Caki2 (cell line): ENCODE data around the gene ASIC2. TPM values are rescaled to one million over a fixed set of nuclear protein-coding genes. Genes with fewer than 3 reads are reported as not detected.
A peak's percentile ranks its signal among the peaks of the same experiment; 100 is the strongest.

Experiments used
- DNase-seq: peaks from one replicate; pipeline ENCODE4 v3.0.0-alpha.2; 2015; ENCODE audit warnings: low read depth
- in situ Hi-C: cut with HindIII; loops from 2 replicates; pipeline ENCODE4 v1.10.0; 2016; ENCODE audit warnings: low sequenced_read_pairs, low pct_unique_long_range_greater_than_20kb, mixed read lengths
- total RNA-seq: library from RNA; depleted of rRNA; stranded (reverse); fragments of >200 nt; shearing (Covaris generic); gene quantifications from 2 replicates; pipeline ENCODE4 v1.2.3, GENCODE V29; 2014; ENCODE audit warnings: low replicate concordance

The ASIC2 gene
- total RNA-seq, 1 experiment from 2014 or later: 2.4 TPM

DNA sequence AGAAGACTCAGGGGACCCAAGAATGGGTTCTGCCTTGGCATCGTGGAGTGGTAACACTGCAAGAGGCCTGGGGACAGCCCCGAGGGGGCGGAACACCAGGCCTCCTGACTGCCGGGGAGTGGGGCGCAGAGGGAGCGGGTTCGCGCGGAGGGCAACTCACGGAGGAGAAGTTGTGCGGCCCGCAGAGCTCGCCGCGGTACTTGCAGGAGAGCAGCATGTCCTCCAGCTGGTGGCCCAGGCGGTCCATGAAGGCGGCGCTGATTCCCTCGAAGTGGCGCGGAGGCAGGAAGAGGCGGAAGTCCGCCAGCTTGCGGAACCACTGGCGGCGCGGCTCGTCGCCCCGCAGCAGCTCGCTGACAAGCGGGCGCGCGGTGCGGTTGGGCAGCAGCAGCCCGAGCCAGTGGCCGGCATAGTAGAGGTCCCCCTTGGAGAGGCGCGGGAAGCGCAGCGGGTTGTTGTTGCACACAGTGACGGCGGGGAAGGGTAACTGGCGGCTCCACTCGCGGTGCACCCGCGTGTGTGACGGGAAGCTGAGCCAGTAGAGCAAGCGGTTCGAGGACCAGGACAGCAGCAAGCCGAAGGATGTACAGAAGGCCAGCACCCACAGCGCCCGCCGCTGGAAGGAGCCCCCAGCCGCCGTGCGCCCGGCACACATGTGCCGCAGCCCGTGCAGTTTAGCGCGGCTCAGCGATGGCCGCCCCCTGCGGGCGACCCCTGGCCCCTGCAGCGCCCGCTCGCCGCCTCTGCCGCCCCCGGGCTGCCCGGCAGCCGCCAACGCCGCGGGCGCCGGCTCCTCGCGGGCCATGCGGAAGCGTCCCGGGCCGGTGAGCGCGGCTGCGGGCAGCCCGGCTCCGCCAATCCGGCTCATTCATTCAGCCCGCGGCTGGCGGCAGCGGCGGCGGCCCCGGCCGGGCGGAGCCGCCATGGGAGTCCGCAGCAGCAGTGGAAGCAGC, 1.6 kb downstream of the ASIC2 start:
- in situ Hi-C loops: no loop called here

DNA sequence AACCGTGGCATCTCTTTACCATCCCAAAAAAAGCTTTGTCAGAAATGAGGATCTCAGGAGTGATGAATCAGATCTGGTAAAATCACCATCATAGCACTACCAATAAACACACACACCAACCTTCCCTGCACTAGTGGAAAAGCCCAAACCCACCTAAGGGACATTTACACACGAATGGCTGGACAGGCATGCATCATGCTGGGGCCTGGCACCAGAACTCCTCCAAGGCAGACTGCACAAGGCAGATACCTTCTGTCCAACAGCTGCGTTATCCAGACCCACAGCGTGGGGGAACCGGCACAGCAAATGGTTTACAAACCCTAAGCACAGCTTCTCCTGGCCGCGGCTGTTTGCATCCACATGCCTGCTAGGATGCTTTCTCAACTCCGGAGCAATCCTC, 2.8 kb downstream of the ASIC2 start:
- DNase-seq: no peak
- in situ Hi-C loops: no loop called here

More for the DNA sequence above, 1.6 kb downstream of the ASIC2 start:
- peak; percentile 49 for DNase-seq

DNA sequence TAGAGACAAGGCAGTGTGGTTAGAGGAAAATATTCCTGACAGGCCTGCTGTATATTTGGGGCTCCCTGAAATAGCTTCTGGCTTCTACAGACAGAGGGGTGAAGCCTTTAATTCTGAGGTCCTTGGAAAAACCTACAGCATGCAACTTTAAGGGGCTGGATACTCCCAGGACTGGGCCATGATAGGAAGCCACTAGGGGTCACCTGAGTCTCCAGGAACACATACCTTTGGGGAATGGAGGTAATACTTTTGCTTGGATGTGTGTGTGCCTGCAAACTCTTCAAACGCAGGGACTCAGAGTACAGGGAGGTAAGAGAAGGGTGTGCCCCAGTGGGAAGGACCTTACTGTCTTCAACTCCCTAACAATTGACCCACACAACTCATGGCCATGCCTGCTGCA, 4.1 kb downstream of the ASIC2 start:
- in situ Hi-C loops: no loop called here
- no peak for DNase-seq

DNA sequence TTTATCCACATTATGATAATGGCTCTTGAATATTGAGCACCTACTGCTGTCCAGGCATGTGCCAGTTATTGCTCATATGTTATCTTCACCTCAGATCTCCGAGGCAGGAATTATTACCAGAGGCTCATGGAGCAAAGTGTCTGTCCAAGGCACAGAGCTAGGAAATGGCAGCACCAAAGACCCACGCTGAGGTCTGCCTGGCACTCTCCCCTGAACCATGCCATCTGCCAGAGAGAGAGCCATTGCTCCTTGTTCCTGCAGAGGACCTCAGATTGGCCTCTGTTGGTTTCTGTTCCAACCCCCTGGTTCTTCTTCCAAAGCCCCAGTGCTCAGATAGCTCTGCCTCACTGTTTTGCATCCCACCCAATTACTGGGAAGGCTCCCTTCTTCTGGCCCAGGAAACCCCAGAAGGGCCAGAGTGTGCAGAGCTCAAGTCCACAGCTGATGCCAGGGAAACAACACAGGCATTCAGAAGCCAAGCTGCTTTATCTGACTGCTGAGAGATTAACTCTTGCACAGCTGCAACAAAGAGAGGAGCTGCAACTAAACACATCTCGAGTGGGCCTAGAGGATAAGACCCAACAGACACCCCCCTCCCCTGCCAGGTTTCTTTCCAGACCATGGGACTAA, 5.9 kb downstream of the ASIC2 start:
- no peak for DNase-seq
- in situ Hi-C loops: no loop called here

DNA sequence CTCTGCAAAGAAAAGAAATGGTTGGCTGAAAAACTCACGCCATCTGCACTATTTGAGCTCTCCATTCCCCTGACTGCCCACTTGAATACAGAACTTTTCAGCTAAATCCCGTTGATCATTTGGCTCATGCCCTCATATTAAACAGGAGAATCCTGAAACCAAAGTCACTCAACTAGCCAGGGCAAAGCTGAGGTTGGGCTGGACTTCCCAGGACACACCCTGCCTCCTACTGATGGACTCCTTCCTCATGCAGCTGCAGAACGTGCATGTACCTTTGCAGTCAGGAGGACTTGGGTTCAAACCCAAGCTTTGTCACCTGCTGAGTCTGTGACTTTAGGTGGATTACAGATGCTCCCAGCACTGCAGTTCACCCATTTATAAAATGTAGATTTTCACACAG, 7.7 kb downstream of the ASIC2 start:
- in situ Hi-C loops: no loop called here
- DNase-seq: no peak

DNA sequence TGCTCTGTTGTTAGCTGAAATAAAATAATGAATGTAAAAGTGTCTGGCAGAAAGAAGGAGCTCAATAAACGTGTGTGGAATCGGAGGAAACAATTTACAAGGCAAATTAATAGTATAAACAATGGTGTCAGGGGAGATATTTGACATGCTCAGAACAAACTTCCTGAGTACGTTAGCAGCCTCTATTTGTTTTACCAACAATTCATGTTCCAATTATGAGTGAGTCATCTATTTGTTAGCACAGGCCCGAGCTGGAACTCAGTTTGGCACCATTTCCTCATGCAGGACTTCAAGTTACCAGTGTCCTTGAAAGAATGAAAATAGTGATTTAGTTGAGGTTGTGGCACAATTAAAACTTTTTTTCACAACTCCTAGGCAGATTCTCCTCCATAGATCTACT, 9.1 kb downstream of the ASIC2 start:
- in situ Hi-C loops: no loop called here
- peak; percentile 30 for DNase-seq

DNA sequence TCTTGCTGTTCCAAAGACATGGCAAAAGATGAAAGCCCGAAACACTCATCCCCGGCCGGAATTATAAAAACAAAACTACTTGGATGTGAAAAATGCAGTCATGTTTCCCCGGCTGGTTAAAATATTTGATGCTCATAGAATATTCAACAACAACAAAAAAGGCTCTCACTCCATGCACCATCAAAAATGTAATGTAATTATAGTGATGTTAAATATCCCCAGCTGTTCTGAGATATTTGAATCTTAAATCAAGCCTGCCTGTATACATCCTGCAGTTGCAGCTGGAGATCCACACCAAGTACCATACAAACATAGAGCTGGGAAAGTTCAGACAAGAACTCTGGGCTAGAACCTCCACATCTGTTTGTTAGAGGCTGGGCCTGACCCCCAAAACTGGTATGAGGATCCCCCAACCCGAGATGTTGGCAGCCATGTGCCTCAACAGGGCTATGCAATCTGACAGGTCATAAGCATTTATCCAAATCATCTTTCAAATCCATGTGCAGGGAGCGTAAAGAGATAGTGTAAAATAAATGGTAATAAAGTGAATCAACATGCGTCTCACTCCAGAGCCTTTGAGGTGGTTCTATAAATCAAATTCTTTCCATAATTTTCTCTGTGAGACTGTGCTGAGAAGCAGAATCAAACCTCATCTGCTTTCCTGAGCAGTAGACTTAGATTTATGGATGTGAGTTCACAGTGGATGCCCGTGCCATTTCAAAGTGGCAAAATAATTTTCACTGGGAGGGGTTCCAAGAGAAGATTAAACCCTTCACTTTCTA, 12.7 kb downstream of the ASIC2 start:
- in situ Hi-C loops: no loop called here
- DNase-seq: no peak

DNA sequence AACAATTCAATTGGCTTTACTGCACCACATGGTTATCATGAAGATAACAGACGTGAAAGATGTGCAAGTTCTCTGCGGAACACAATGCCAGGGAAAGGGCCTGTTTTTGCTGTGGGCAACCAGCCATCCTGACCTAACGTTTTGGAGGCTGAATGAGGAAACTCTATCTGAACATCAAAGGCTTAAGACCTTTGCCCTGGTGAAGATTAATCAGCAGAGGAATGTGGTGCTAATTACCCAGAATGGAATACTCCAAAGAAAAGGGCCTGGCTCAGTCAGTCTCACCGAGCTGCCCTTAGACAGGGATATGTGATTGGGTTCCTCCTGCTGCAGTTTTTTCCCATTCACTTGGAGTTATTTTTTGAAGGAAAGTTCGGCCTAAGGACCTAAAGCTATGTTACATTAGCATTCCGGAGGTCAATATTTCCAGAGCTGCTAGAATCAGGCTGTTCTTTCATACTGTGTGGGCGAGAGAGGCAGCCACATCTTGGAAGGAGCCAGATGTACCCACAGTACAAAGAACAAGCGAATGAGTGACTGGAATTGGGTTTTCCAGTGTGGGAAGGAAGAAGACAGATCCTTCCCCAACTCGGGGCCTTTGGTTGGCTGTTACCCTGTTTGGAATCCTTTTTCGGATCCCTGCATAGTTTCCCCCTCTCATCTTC, 15.5 kb downstream of the ASIC2 start:
- DNase-seq: no peak
- in situ Hi-C loops: no loop called here

DNA sequence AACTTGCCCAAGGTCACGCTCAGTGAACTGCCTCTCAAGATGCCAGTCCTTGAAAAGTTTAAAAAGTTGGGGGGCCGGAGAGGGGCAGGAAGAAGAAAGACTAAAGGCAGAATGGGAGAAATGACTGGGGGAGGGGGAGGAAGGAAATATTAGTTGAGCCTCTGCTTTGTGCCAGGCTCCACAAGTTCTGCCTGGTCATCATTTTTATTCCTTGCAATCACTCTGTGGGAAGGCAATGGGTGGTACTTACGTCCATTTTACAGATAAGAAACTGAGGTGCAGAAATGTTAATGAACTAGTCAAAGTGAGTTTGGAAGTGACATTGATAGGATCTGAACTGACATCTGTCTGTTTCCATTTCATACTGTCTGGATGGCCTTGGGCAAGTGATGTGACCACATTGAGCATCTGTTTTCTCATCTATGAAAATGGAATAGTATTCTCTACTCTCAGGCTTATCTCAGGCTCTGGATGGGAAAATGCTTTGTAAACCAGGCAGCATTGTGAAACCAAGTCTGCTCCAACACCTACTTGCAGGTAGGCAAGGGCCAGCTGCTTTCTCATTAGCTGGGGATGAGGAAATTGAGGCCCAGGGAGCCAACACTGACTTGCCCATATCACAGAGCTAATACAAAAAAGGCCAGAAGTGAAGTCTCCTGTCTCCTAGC, 19.2 kb downstream of the ASIC2 start:
- in situ Hi-C loops: no loop called here
- DNase-seq: no peak

DNA sequence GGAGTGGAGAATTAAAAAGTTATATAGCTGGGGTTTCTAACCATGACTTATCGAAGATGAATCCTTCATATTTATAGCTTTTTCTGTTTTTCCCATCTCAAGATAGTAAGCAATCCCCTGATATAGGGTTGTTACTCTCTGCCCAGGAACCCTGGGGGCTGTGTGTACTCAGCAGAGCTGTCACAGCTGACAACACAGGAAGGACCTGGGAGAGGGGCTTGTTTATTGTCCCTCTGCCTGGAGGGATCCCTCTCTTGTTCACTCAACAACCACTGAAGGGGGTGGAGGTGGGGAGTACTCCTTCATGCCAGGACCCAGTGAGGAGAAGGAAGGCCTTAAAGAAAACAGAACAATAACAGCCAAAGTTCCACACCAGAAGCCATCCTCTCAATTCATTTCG, 19.8 kb downstream of the ASIC2 start:
- in situ Hi-C loops: no loop called here
- no peak for DNase-seq

DNA sequence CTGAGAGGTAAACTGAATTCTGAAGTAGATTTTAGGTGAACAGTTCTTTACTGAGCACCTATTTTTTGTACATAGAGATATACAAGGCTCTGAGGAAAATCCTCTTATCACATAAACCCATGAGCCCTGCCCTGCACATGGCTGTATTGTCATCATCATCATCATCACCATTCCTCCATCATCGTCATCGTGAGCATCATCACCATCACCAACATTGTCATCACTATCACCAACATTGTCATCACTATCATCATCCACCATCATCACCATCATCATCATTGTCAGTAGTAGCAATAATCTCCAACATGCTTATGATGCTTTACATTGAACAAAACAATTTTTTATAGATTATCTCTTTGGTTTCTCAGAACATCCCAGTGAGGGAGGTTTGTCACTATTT, 20.7 kb downstream of the ASIC2 start:
- no peak for DNase-seq
- in situ Hi-C loops: no loop called here

DNA sequence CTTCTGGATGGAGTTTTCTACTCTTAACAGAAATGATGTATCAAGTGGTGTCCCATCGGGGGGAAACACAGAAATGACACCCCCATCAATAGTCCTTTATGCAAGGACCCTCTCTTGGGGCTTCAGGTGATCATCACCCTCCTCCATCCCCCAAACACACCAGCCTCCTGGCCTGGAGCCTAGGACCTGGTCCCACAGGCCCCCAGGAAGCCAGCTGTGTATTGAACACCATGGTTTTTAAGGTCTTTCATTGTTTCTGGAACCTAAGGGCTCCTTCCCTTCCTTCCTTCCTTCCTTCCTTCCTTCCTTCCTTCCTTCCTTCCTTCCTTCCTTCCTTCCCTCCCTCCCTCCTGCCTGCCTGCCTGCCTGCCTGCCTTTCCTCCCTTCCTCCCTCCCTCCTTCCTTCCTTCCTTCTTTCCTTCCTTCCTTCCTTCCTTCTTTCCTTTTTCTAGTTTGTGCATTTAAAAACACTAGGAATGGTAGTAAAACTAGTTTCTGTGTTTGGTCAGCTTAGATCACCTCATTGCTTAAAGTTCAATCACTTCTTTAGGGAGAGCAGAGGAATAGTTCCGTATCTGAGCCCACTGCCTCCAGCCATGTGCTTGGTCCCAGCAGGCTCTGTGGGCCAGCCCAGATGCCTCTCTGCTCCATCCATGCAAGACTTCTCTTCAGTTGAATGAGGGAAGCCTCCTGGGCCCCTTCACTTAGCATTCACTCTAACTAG, 23.6 kb downstream of the ASIC2 start:
- in situ Hi-C loops: no loop called here
- DNase-seq: no peak

DNA sequence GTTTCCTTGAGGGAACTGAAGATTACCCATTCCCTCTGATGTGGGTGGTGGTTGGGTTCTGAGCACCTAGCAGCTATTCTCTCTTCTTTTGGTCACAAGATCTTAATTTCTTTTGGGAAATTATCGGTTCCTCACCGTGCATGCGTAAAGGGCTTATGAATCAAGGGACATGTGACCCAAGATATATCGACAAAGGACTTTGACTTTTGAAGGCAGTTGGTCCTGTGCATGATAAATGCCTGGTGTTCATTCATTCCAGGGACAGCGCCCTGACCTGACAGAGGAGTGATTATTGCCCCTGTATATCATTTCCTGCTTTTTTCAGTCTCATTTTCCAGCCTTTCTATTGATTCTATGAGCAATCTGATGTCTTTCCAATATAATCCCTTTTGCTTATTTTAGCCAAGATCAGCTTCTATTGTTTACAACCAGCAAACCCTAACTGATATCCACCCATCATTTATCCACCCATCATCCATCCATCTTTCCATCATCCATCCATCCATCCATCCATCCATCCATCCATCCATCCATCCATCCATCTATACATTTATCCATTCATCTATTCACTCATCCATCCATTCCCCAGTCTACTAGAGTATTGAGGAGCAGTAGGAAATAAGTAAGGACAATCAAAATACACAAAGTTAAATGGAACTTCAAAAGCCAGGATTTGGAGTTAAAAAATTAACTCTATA, 25.1 kb downstream of the ASIC2 start:
- in situ Hi-C loops: no loop called here
- no peak for DNase-seq

DNA sequence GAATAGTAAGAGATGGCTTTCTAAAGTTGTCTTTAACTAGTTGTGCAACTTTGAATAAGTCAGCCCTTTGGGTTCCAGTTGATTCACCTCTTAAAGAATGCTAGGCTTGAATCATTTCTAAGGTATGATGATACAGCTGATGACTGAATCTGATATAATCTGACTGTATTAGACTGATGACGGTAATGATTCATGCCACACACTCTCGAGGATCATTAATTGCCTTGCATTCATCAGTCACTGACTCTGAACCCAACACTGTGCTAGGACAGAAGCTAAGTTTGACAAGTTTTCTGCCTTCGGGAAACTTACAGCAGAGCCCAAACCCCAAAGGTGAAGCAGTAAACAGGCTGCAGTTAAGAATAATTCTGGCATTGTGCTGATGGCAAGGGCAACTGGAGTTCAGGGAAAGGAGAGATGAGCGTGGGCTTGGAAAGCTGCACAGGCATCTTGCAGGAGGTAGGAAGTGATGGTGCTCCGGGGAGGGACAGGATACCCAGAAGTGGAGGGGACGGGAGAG, 25.8 kb downstream of the ASIC2 start:
- in situ Hi-C loops: no loop called here
- peak; percentile 83 for DNase-seq

DNA sequence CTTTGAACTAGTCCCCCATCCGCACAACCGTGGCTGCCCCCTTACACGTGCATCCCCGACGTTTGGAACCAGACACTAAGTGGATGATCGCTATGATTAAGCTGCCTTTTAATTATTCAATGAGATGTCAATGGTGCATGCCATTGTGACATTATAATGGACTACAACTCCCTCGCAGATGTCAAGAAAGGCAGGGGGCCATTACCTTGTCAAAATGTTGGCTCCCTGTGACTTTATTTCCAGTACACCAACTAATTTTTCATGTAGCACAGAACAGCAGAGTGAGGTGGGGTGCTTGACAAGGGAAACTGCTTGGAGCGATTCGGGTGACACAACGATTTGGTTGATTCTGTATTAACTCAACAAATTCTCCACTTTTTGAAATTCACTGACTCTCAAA, 26.5 kb downstream of the ASIC2 start:
- no peak for DNase-seq
- in situ Hi-C loops: no loop called here

DNA sequence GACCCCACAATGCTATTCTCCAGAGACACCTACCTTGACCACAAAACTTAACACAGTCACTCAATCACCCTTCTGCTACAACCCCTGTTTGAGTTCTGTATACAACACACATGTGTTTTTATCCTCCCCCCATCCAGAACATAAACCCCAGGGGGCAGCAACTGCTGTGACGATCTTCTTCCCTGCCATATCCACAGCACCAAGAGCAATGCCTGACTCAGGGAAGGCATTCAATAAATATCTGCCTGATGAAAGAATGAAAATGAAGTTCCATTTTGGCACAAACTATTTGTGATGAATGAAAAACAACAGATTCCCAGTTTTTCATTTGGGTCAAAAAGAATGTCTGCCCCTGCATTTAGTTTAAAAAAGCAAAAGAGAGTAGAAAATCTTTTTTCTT, 27.0 kb downstream of the ASIC2 start:
- DNase-seq: no peak
- in situ Hi-C loops: no loop called here

DNA sequence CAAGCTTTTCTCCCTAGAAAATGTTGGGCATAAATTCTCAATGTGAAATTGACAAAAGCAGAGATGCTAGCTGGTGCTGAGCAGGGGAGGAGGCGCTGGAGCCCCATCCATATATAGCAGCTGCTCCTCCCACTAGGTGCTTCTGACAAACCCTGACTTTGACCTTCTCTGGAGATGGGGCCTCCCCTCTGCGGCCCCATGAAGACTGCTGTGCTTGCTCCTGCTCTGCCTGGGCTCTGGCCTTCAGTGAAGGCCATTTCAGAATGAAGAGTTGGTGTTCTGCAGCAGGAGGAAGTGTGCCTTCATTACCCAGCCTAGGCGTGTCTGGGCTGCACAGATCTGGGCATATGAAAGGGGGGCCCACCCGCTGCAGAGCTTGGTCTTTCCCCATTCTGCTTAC, 29.7 kb downstream of the ASIC2 start:
- in situ Hi-C loops: no loop called here
- no peak for DNase-seq
